Endothelial cell of umbilical vein (primary cell): ENCODE measurements around the gene COA4. TPM values are rescaled to one million over a fixed set of nuclear protein-coding genes. Genes with fewer than 3 reads are reported as not detected.

Experiments used
- BruUV-seq: library from RNA; stranded (reverse); fragments of 400-500 nt; replicated peaks from 2 replicates; lab custom pipeline; 2021; lab: Mats Ljungman, UMichigan
- CTCF ChIA-PET: fragments of 300-600, 350-600 bp; sonication (Branson Sonifier 250); formaldehyde crosslinking; loops from one replicate; lab custom pipeline; 2021; ENCODE audit warnings: antibody characterized with exemption, inconsistent platforms; lab: Charles Lee
- POLR2A ChIA-PET: fragments of 300-600, 350-600 bp; sonication (Branson Sonifier 250); formaldehyde crosslinking; loops from one replicate; lab custom pipeline; 2021; ENCODE audit warnings: antibody characterized with exemption, inconsistent platforms; lab: Charles Lee
- DNase-seq: peaks from one replicate; pipeline ENCODE4 v3.0.0-alpha.2; 2011; ENCODE audit warnings: low read depth, low spot score
- FAIRE-seq: peaks from 2 replicates; lab custom pipeline; 2011; peaks lifted over from hg19 to GRCh38; lab: Jason Lieb, UNC
- H2AFZ ChIP-seq: 2 replicates; pipeline ENCODE4 v1.6.0; 2012; ENCODE audit warnings: low read depth, low read length, control low read depth, inconsistent platforms
- H3K27ac ChIP-seq: 2 replicates; pipeline ENCODE4 v1.5.1; 2011; ENCODE audit warnings: low read depth, mild to moderate bottlenecking, control low read depth, low read length, moderate library complexity; ENCODE audit not compliant: insufficient read depth
- H3K27me3 ChIP-seq, 2 experiments: 2 replicates each; pipeline versions ENCODE4 v1.6.0 to v1.6.1; 2011; ENCODE audit warnings: low read length in 2 of 2, mixed read lengths in 1 of 2; ENCODE audit not compliant: control insufficient read depth in 2 of 2, insufficient read depth in 2 of 2
- H3K36me3 ChIP-seq, 2 experiments: 2 replicates in 1 of 2; 3 replicates in 1 of 2; pipeline ENCODE4 v1.5.1; 2011; ENCODE audit warnings: low read length in 2 of 2, mild to moderate bottlenecking in 1 of 2, moderate library complexity in 1 of 2; ENCODE audit not compliant: control insufficient read depth in 2 of 2, insufficient read depth in 2 of 2; ENCODE audit errors: extremely low read depth in 1 of 2
- H3K4me1 ChIP-seq: 3 replicates; pipeline ENCODE4 v1.5.1; 2011; ENCODE audit warnings: mild to moderate bottlenecking, low read length; ENCODE audit not compliant: control insufficient read depth, insufficient read depth; ENCODE audit errors: extremely low read depth
- H3K4me2 ChIP-seq: 2 replicates; pipeline ENCODE4 v1.6.1; 2011; ENCODE audit warnings: low read length, control low read depth, mixed read lengths; ENCODE audit not compliant: insufficient read depth
- H3K4me3 ChIP-seq, 3 experiments: fragments of 200-600 bp in 1 of 3; sonication (generic), shearing (Covaris generic) in 1 of 3; replicated peaks in 1 of 3; 2 replicates each; pipeline ENCODE4 v1.5.1; 2011 to 2016; ENCODE audit warnings: control low read depth in 3 of 3, low read length in 3 of 3, mild to moderate bottlenecking in 2 of 3, inconsistent platforms in 1 of 3, low read depth in 1 of 3, moderate library complexity in 1 of 3; ENCODE audit not compliant: insufficient read depth in 1 of 3
- H3K79me2 ChIP-seq: 2 replicates; pipeline ENCODE4 v1.6.0; 2012; ENCODE audit warnings: low read length, inconsistent platforms; ENCODE audit not compliant: control insufficient read depth, insufficient read depth
- H3K9ac ChIP-seq: replicated peaks from 2 replicates; pipeline ENCODE3; 2011; ENCODE audit warnings: low read length, control low read depth; ENCODE audit not compliant: insufficient read depth; ENCODE audit errors: extremely low read depth
- H3K9me1 ChIP-seq: replicated peaks from 3 replicates; pipeline ENCODE4 v1.6.0; 2011; ENCODE audit warnings: mild to moderate bottlenecking, low read length; ENCODE audit not compliant: control insufficient read depth, insufficient read depth; ENCODE audit errors: extremely low read depth
- H3K9me3 ChIP-seq: replicated peaks from 2 replicates; pipeline ENCODE4 v1.5.1; 2012; ENCODE audit warnings: low read length, inconsistent platforms; ENCODE audit not compliant: control insufficient read depth, insufficient read depth
- H4K20me1 ChIP-seq: replicated peaks from 2 replicates; pipeline ENCODE3; 2011; ENCODE audit warnings: mild to moderate bottlenecking, low read length; ENCODE audit not compliant: control insufficient read depth, insufficient read depth; ENCODE audit errors: extremely low read depth
- EZH2 ChIP-seq: IDR thresholded peaks from 2 replicates; pipeline ENCODE4 v1.6.1; 2012; ENCODE audit warnings: borderline replicate concordance, low read depth, mild to moderate bottlenecking, moderate library complexity, low read length, inconsistent platforms; ENCODE audit not compliant: severe bottlenecking
- FOS ChIP-seq: IDR thresholded peaks from 2 replicates; pipeline ENCODE4 v1.6.1; 2011; ENCODE audit warnings: mild to moderate bottlenecking, low read length, moderate library complexity, borderline replicate concordance; ENCODE audit not compliant: insufficient read depth
- GATA2 ChIP-seq: IDR thresholded peaks from 2 replicates; pipeline ENCODE4 v1.7.0; 2011; ENCODE audit warnings: low read depth, mild to moderate bottlenecking, moderate library complexity, mixed read lengths, low read length; ENCODE audit not compliant: insufficient read length, insufficient read depth
- JUN ChIP-seq: IDR thresholded peaks from 2 replicates; pipeline ENCODE4 v1.6.1; 2011; ENCODE audit warnings: borderline replicate concordance, low read depth; ENCODE audit not compliant: insufficient read length, insufficient read depth
- MYC ChIP-seq: IDR thresholded peaks from one replicate; pipeline ENCODE4 v1.6.1; 2011; ENCODE audit warnings: mild to moderate bottlenecking, low read depth, low read length
- POLR2A ChIP-seq: IDR thresholded peaks from 2 replicates; pipeline ENCODE4 v1.6.1; 2012; ENCODE audit warnings: low read depth, mild to moderate bottlenecking, control low read depth, low read length
- POLR2AphosphoS5 ChIP-seq: IDR thresholded peaks from 2 replicates; pipeline ENCODE4 v1.6.1; 2012; ENCODE audit warnings: low read depth, mild to moderate bottlenecking, control low read depth, low read length, moderate library complexity; ENCODE audit not compliant: insufficient read depth
- dilution Hi-C: fragments of 300-500 bp; cut with MboI; formaldehyde crosslinking; loops from one replicate; pipeline ENCODE4 v1.15.0; 2019; ENCODE audit warnings: low sequenced_read_pairs; ENCODE audit not compliant: extremely low pct_ligation_motif_present
- intact Hi-C: fragments of 100-400 bp; cut with micrococcal nuclease; formaldehyde crosslinking; loops from one replicate; pipeline ENCODE4 v1.10.0; 2022
- polyA plus RNA-seq, 4 experiments: library from polyadenylated mRNA; depleted of rRNA in 3 of 4; stranded (reverse) in 3 of 4; unstranded in 1 of 4; fragments of >200 nt; gene quantifications; 2 replicates each; pipeline versions ENCODE4 v1.2.1 to v1.2.3, GENCODE V29; 2011 to 2012; ENCODE audit warnings: missing spikeins in 1 of 4
- total RNA-seq: library from RNA; stranded (reverse); gene quantifications from 2 replicates; pipeline ENCODE4 v1.2.3, GENCODE V29; 2021
- TF ChIP-seq, protein P1 (sequence below): IDR thresholded peaks from 2 replicates; pipeline ENCODE4 v1.6.1; 2011; ENCODE audit not compliant: insufficient read depth, insufficient read length
- TF ChIP-seq, protein P2 (sequence below), 2 donors: IDR thresholded peaks; 1 replicate in 1 of 2; 2 replicates in 1 of 2; pipeline ENCODE4 v1.5.1; 2011; ENCODE audit warnings: low read length in 2 of 2, mild to moderate bottlenecking in 2 of 2, moderate library complexity in 2 of 2, control low read depth in 1 of 2, inconsistent platforms in 1 of 2, low read depth in 1 of 2; ENCODE audit not compliant: insufficient read depth in 1 of 2; ENCODE audit errors: extremely low read depth in 1 of 2

Gene COA4
- total and polyA plus RNA-seq, 2 donors (not counting 3 experiments of a cell fraction or from before 2014, with no cell fraction given), result 58.1 to 120 TPM

GRCh38 chr11:73889536-73889935 lies 12.9 kb upstream of the COA4 start:
- H3K9me1 ChIP-seq, result no peaks in the 10 kb centered on the region
- H3K9ac ChIP-seq, result no peak overlapping the region
- no peaks in the 10 kb centered on the region for H3K27me3 ChIP-seq
- BruUV-seq, result no TSS peak
- no peaks in the 10 kb centered on the region for H4K20me1 ChIP-seq
- H3K36me3 ChIP-seq, result no peaks in the 10 kb centered on the region
- no peak overlapping the region for H2AFZ ChIP-seq
- H3K4me1 ChIP-seq, result no peaks in the 10 kb centered on the region
- DNase-seq (no peak), FAIRE-seq (no peak)
- intact Hi-C loops (no loop called here), dilution Hi-C loops (no loop called here)
- H3K27ac ChIP-seq, result no peak overlapping the region
- no peaks in the 10 kb centered on the region for H3K79me2 ChIP-seq
- H3K4me3 ChIP-seq, result no peak overlapping the region
- TF ChIP-seq POLR2A (no peak), GATA2 (no peak), FOS (no peak), POLR2AphosphoS5 (no peak), JUN (no peak), MYC (no peak), EZH2 (no peak)
- TF ChIP-seq, protein P1, sequence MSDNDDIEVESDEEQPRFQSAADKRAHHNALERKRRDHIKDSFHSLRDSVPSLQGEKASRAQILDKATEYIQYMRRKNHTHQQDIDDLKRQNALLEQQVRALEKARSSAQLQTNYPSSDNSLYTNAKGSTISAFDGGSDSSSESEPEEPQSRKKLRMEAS, result no peak
- TF ChIP-seq, protein P2, sequence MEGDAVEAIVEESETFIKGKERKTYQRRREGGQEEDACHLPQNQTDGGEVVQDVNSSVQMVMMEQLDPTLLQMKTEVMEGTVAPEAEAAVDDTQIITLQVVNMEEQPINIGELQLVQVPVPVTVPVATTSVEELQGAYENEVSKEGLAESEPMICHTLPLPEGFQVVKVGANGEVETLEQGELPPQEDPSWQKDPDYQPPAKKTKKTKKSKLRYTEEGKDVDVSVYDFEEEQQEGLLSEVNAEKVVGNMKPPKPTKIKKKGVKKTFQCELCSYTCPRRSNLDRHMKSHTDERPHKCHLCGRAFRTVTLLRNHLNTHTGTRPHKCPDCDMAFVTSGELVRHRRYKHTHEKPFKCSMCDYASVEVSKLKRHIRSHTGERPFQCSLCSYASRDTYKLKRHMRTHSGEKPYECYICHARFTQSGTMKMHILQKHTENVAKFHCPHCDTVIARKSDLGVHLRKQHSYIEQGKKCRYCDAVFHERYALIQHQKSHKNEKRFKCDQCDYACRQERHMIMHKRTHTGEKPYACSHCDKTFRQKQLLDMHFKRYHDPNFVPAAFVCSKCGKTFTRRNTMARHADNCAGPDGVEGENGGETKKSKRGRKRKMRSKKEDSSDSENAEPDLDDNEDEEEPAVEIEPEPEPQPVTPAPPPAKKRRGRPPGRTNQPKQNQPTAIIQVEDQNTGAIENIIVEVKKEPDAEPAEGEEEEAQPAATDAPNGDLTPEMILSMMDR (IDR thresholded peaks at IDR 0.05; ENCODE audit: extremely low read depth in 1 of 2, insufficient read depth in 1 of 2, low read depth in 1 of 2, low read length in 2 of 2), result no peak
- no peaks in the 10 kb centered on the region for H3K9me3 ChIP-seq
- CTCF ChIA-PET, result interaction anchor here (1.0 to 1.9 kb wide), 2 partner anchors 16 to 42 kb away, joined by 3 to 4 read pairs; no protein-coding TSS in a partner anchor
- no peak overlapping the region for H3K4me2 ChIP-seq
- POLR2A ChIA-PET, result no interaction called here
